H9 (cell line): ENCODE data around the gene MXRA7. TPM values are rescaled to one million over a fixed set of nuclear protein-coding genes. Genes with fewer than 3 reads are reported as not detected.

Experiments
- DNase-seq: peaks from one replicate; pipeline ENCODE4 v3.0.0-alpha.2; 2017
- H2AFZ ChIP-seq: one replicate; pipeline ENCODE4 v1.6.1; 2013; ENCODE audit warnings: mild to moderate bottlenecking, low read length, control low read depth, moderate library complexity
- H2AK5ac ChIP-seq: 2 replicates; pipeline ENCODE4 v1.6.1; 2013; ENCODE audit warnings: low read length, control low read depth, mixed read lengths; ENCODE audit not compliant: insufficient read length
- H2BK120ac ChIP-seq: one replicate; pipeline ENCODE4 v1.6.1; 2013; ENCODE audit warnings: low read depth, mild to moderate bottlenecking, low read length, control low read depth, inconsistent platforms; ENCODE audit not compliant: poor library complexity, severe bottlenecking
- H2BK12ac ChIP-seq: 2 replicates; pipeline ENCODE4 v1.6.1; 2013; ENCODE audit warnings: low read length, control low read depth, mixed read lengths, low read depth; ENCODE audit not compliant: insufficient read length
- H2BK15ac ChIP-seq: 2 replicates; pipeline ENCODE4 v1.6.1; 2013; ENCODE audit warnings: low read depth, low read length, control low read depth
- H2BK20ac ChIP-seq: one replicate; pipeline ENCODE4 v1.6.1; 2013; ENCODE audit warnings: low read depth, mild to moderate bottlenecking, low read length, control low read depth, inconsistent platforms; ENCODE audit not compliant: poor library complexity, severe bottlenecking
- H2BK5ac ChIP-seq: 2 replicates; pipeline ENCODE4 v1.6.1; 2013; ENCODE audit warnings: low read length, control low read depth, mixed read lengths; ENCODE audit not compliant: insufficient read length
- H3K14ac ChIP-seq: 2 replicates; pipeline ENCODE4 v1.6.1; 2013; ENCODE audit warnings: low read length, control low read depth; ENCODE audit not compliant: insufficient read depth
- H3K18ac ChIP-seq: 2 replicates; pipeline ENCODE4 v1.6.1; 2013; ENCODE audit warnings: low read depth, mild to moderate bottlenecking, mixed read lengths, low read length, control low read depth; ENCODE audit not compliant: insufficient read length
- H3K23ac ChIP-seq: 2 replicates; pipeline ENCODE4 v1.6.1; 2013; ENCODE audit warnings: low read length, control low read depth, mixed read lengths, low read depth; ENCODE audit not compliant: insufficient read length
- H3K23me2 ChIP-seq: 2 replicates; pipeline ENCODE4 v1.6.1; 2013; ENCODE audit warnings: low read depth, mild to moderate bottlenecking, mixed read lengths, low read length, control low read depth; ENCODE audit not compliant: insufficient read length, poor library complexity, severe bottlenecking
- H3K27ac ChIP-seq: 2 replicates; pipeline ENCODE4 v1.5.1; 2013; ENCODE audit warnings: low read length, control low read depth, mixed read lengths, low read depth; ENCODE audit not compliant: insufficient read length
- H3K27me3 ChIP-seq: 2 replicates; pipeline ENCODE4 v1.6.1; 2013; ENCODE audit warnings: low read length, control low read depth, inconsistent platforms; ENCODE audit not compliant: insufficient read depth
- H3K4ac ChIP-seq: 2 replicates; pipeline ENCODE4 v1.6.1; 2013; ENCODE audit warnings: low read depth, mild to moderate bottlenecking, control low read depth, inconsistent platforms, low read length, moderate library complexity
- H3K4me1 ChIP-seq: 2 replicates; pipeline ENCODE4 v1.6.1; 2013; ENCODE audit warnings: low read length, control low read depth, inconsistent platforms; ENCODE audit not compliant: insufficient read depth
- H3K4me2 ChIP-seq: 2 replicates; pipeline ENCODE4 v1.6.1; 2013; ENCODE audit warnings: low read length, control low read depth, mixed read lengths; ENCODE audit not compliant: insufficient read length, insufficient read depth
- H3K56ac ChIP-seq: 2 replicates; pipeline ENCODE4 v1.6.1; 2013; ENCODE audit warnings: low read depth, mild to moderate bottlenecking, mixed read lengths, low read length, control low read depth; ENCODE audit not compliant: insufficient read length
- H3K79me1 ChIP-seq: 2 replicates; pipeline ENCODE4 v1.6.1; 2013; ENCODE audit warnings: low read depth, mild to moderate bottlenecking, moderate library complexity, low read length, control low read depth, inconsistent platforms; ENCODE audit not compliant: insufficient read depth, poor library complexity, severe bottlenecking
- H3K79me2 ChIP-seq: 2 replicates; pipeline ENCODE4 v1.6.1; 2013; ENCODE audit warnings: low read length, control low read depth, inconsistent platforms; ENCODE audit not compliant: insufficient read depth
- H3K9ac ChIP-seq: 2 replicates; pipeline ENCODE4 v1.6.1; 2013; ENCODE audit warnings: low read length, control low read depth, mixed read lengths; ENCODE audit not compliant: insufficient read length; ENCODE audit errors: extremely low read depth
- H3K9me3 ChIP-seq: one replicate; pipeline ENCODE4 v1.6.1; 2013; ENCODE audit warnings: low read depth, low read length, inconsistent platforms; ENCODE audit not compliant: control insufficient read depth
- H3T11ph ChIP-seq: one replicate; pipeline ENCODE4 v1.6.1; 2013; ENCODE audit warnings: mild to moderate bottlenecking, low read length, control low read depth, inconsistent platforms
- H4K20me1 ChIP-seq: one replicate; pipeline ENCODE4 v1.6.1; 2013; ENCODE audit not compliant: control insufficient read depth, insufficient read length, insufficient read depth
- H4K5ac ChIP-seq: 2 replicates; pipeline ENCODE4 v1.6.1; 2013; ENCODE audit warnings: low read depth, mild to moderate bottlenecking, mixed read lengths, low read length, control low read depth; ENCODE audit not compliant: insufficient read length
- H4K8ac ChIP-seq: replicated peaks from 2 replicates; pipeline ENCODE4 v1.6.1; 2013; ENCODE audit warnings: low read length, control low read depth, mixed read lengths, low read depth; ENCODE audit not compliant: insufficient read length
- H4K91ac ChIP-seq: 2 replicates; pipeline ENCODE4 v1.6.1; 2013; ENCODE audit warnings: low read depth, mild to moderate bottlenecking, moderate library complexity, mixed read lengths, low read length, control low read depth; ENCODE audit not compliant: insufficient read length
- H3K27ac Mint-ChIP-seq, 3 experiments: 2 replicates in 2 of 3; 3 replicates in 1 of 3; pipeline ENCODE4 v1.8.0; 2020 to 2021; ENCODE audit warnings: mixed read lengths in 3 of 3, mild to moderate bottlenecking in 1 of 3, moderate library complexity in 1 of 3
- H3K27me3 Mint-ChIP-seq: 2 replicates; pipeline ENCODE4 v1.8.0; 2021; ENCODE audit warnings: low read depth, mild to moderate bottlenecking, moderate library complexity, mixed read lengths
- H3K36me3 Mint-ChIP-seq, 3 experiments: 2 replicates in 2 of 3; 3 replicates in 1 of 3; pipeline ENCODE4 v1.8.0; 2020 to 2021; ENCODE audit warnings: low read depth in 3 of 3, mixed read lengths in 3 of 3; ENCODE audit not compliant: insufficient read depth in 1 of 3
- H3K4me1 Mint-ChIP-seq, 2 experiments: 2 replicates each; pipeline ENCODE4 v1.8.0; 2020; ENCODE audit warnings: mixed read lengths in 2 of 2
- H3K4me3 Mint-ChIP-seq, 2 experiments: 2 replicates in 1 of 2; 3 replicates in 1 of 2; pipeline ENCODE4 v1.8.0; 2020 to 2021; ENCODE audit warnings: mild to moderate bottlenecking in 2 of 2, mixed read lengths in 2 of 2, moderate library complexity in 1 of 2
- H3K9me3 Mint-ChIP-seq, 2 experiments: 2 replicates in 1 of 2; 3 replicates in 1 of 2; pipeline ENCODE4 v1.8.0; 2020; ENCODE audit warnings: mild to moderate bottlenecking in 2 of 2, mixed read lengths in 2 of 2, moderate library complexity in 1 of 2
- CTCF ChIP-seq: fragments of 200-600 bp; sonication (generic); conservative IDR thresholded peaks from 3 replicates; pipeline ENCODE4 v1.8.0; 2021; ENCODE audit warnings: antibody characterized with exemption, mild to moderate bottlenecking
- WGBS: extraction: QIAGEN DNeasy Blood & Tissue Kit; methylation state at CpG from one replicate; pipeline ENCODE4 v1.1.7; 2013; ENCODE audit warnings: missing lambda C conversion rate, low lambda C conversion rate, mixed read lengths; ENCODE audit not compliant: insufficient read length; ENCODE audit errors: extremely low coverage; 5-methylcytosine and 5-hydroxymethylcytosine counted together
- total RNA-seq: library from RNA; stranded (reverse); gene quantifications from 2 replicates; pipeline ENCODE4 v1.2.1, GENCODE V29; 2021

Gene MXRA7
- total RNA-seq, 1 experiment from 2014 or later: 28.2 TPM

- H3K9me3 Mint-ChIP-seq: no peaks in the 10 kb centered on the region
- Histone ChIP-seq H3K79me2 (no peaks in the 10 kb centered on the region), H2BK5ac (no peak overlapping the region), H3K23me2 (no peaks in the 10 kb centered on the region), H3K18ac (no peak overlapping the region), H4K20me1 (no peaks in the 10 kb centered on the region), H2BK20ac (no peak overlapping the region), H3K4me1 (peaks cover 2% of the 10 kb centered on the region; the same call in 1 of the 2 replicates), H3K79me1 (no peaks in the 10 kb centered on the region), H3K4me2 (no peak overlapping the region), H2BK15ac (no peak overlapping the region; the same call in 1 of the 2 replicates), H2AK5ac (no peak overlapping the region), H3K4ac (no peak overlapping the region), H4K8ac (no peak overlapping the region), H3K14ac (no peak overlapping the region; the same call in 1 of the 2 replicates), H2BK120ac (no peak overlapping the region), H3T11ph (no peak overlapping the region), H4K91ac (no peak overlapping the region), H3K9me3 (no peaks in the 10 kb centered on the region), H4K5ac (peak overlapping the region; percentile 54), H2BK12ac (no peak overlapping the region), H2AFZ (no peak overlapping the region), H3K27me3 (no peaks in the 10 kb centered on the region), H3K27ac (no peak overlapping the region), H3K23ac (no peak overlapping the region), H3K9ac (no peak overlapping the region), H3K56ac (no peak overlapping the region)
- no peak overlapping the region for H3K4me3 Mint-ChIP-seq
- H3K27me3 Mint-ChIP-seq: peaks cover 2% of the 10 kb centered on the region
- H3K36me3 Mint-ChIP-seq: no peaks in the 10 kb centered on the region
- H3K27ac Mint-ChIP-seq: peak overlapping the region in 1 of 3 experiments; percentile 72; a peak in 1 of 7 replicates
- WGBS: no CpG with 5 or more reads among the region's 5 CpGs
- peaks cover 9 to 12% of the 10 kb centered on the region in 2 experiments for H3K4me1 Mint-ChIP-seq
- DNase-seq: no peak
- TF ChIP-seq CTCF: no peak
Observed at GRCh38 chr17:76645481-76645880, 65.3 kb downstream of the MXRA7 start.
